Ovary (tissue), 9 donors: ENCODE data around the gene INMT. TPM values are rescaled to one million over a fixed set of nuclear protein-coding genes. Genes with fewer than 3 reads are reported as not detected.

Experiments used
- DNase-seq, 5 donors: peaks; one replicate each; pipeline ENCODE4 v3.0.0-alpha.2; 2019 to 2020
- H3K27ac ChIP-seq, 2 donors: fragments of 200-600 bp; one replicate each; pipeline versions ENCODE4 v1.5.1 to v1.8.0; 2019 to 2022
- H3K27me3 ChIP-seq: fragments of 200-600 bp; one replicate; pipeline ENCODE4 v1.8.0; 2022
- H3K36me3 ChIP-seq: fragments of 200-600 bp; sonication (generic); one replicate; pipeline ENCODE4 v1.5.1; 2019
- H3K4me1 ChIP-seq: one replicate; pipeline ENCODE4 v1.8.1; 2013; ENCODE audit warnings: mild to moderate bottlenecking, moderate library complexity; ENCODE audit not compliant: insufficient read depth
- H3K4me3 ChIP-seq: fragments of 200-600 bp; sonication (generic); one replicate; pipeline ENCODE4 v1.5.1; 2017
- H3K9me3 ChIP-seq, 2 donors: fragments of 200-600 bp in 1 of 2; sonication (generic) in 1 of 2; one replicate each; pipeline versions ENCODE4 v1.5.1 to v1.8.1; 2013 to 2019; ENCODE audit warnings: mild to moderate bottlenecking in 1 of 2, moderate library complexity in 1 of 2
- EP300 ChIP-seq: sonication (generic); formaldehyde crosslinking; IDR thresholded peaks from one replicate; pipeline ENCODE4 v1.6.1; 2017; ENCODE audit warnings: antibody characterized with exemption
- POLR2A ChIP-seq: fragments of 450-650 bp; IDR thresholded peaks from one replicate; pipeline ENCODE4 v1.6.1; 2017; ENCODE audit warnings: antibody characterized with exemption, mild to moderate bottlenecking, moderate library complexity
- WGBS, 3 donors: extraction: QIAGEN DNeasy Blood & Tissue Kit in 1 of 3; methylation state at CpG; one replicate each; pipeline versions ENCODE4 v1.1.5 to v1.1.7; 2013 to 2017; 5-methylcytosine and 5-hydroxymethylcytosine counted together
- intact Hi-C, 4 donors: fragments of 100-400 bp; cut with DNase I; formaldehyde crosslinking; loops; one replicate each; pipeline versions ENCODE4 v1.11.0 to v1.15.1; 2022 to 2023
- polyA plus RNA-seq, 2 donors: library from polyadenylated mRNA; stranded (reverse); fragments of 200-250 nt in 1 of 2; fragments of 350-450 nt in 1 of 2; fragmentation: Illumina TruSeq in 1 of 2; extraction: RNeasy Lipid Tissue Mini Kit (QIAGEN cat#74804) in 1 of 2; gene quantifications; one replicate each; pipeline ENCODE4 v1.2.3, GENCODE V29; 2013 to 2014
- total RNA-seq, 7 donors: library from RNA; depleted of rRNA in 2 of 7; stranded (reverse); fragments of >200 nt in 2 of 7; fragmentation: NEBNext Ultra II Directional in 3 of 7; extraction: Animal tissue kit (Norgen Biotek cat#: 25700) in 3 of 7; gene quantifications; one replicate each; pipeline versions ENCODE4 v1.1.0 to v1.2.4, GENCODE V29; 2016 to 2023
- TF ChIP-seq, protein P1 (sequence below), 3 donors: fragments of 450-650 bp in 2 of 3; fragments of 200-600 bp in 1 of 3; IDR thresholded peaks; one replicate each; pipeline versions ENCODE4 v1.5.1 to v1.8.0; 2016 to 2022; ENCODE audit warnings: antibody characterized with exemption in 3 of 3, mild to moderate bottlenecking in 1 of 3
- donor health status: DM: no; HTN: no; CAD: no; lungs with moderate emphysema.
- donor health status: DM: no; HTN: no; CAD: no.
- donor health status: Bipolar disorder and iron deficiency.
- donor health status: DM: yes; HTN: yes; CAD: no.
- donor health status: DM: no; HTN: no; CAD: no.
- donor health status: DM: yes; HTN: yes; CAD: no.

The INMT gene
- total and polyA plus RNA-seq, 9 donors = 0.99 to 153 (median 37.3) TPM

- TF ChIP-seq, protein P1, sequence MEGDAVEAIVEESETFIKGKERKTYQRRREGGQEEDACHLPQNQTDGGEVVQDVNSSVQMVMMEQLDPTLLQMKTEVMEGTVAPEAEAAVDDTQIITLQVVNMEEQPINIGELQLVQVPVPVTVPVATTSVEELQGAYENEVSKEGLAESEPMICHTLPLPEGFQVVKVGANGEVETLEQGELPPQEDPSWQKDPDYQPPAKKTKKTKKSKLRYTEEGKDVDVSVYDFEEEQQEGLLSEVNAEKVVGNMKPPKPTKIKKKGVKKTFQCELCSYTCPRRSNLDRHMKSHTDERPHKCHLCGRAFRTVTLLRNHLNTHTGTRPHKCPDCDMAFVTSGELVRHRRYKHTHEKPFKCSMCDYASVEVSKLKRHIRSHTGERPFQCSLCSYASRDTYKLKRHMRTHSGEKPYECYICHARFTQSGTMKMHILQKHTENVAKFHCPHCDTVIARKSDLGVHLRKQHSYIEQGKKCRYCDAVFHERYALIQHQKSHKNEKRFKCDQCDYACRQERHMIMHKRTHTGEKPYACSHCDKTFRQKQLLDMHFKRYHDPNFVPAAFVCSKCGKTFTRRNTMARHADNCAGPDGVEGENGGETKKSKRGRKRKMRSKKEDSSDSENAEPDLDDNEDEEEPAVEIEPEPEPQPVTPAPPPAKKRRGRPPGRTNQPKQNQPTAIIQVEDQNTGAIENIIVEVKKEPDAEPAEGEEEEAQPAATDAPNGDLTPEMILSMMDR (IDR thresholded peaks at IDR 0.05) = no peak
- TF ChIP-seq EP300 (no peak), POLR2A (no peak)
- no peaks in the 10 kb centered on the region for H3K9me3 ChIP-seq
- H3K27ac ChIP-seq = no peak overlapping the region
- no peaks in the 10 kb centered on the region for H3K36me3 ChIP-seq
- WGBS, 3 donors = 78 to 96% (median 94%) methylated on average over 1 of the region's 1 CpG
- no peaks in the 10 kb centered on the region for H3K4me1 ChIP-seq
- no peaks in the 10 kb centered on the region for H3K27me3 ChIP-seq
- no peak for DNase-seq
- intact Hi-C loops = no loop called here
- H3K4me3 ChIP-seq = no peak overlapping the region
Measured at GRCh38 chr7:30787486-30787885, 35.6 kb downstream of the INMT start.

- TF ChIP-seq EP300 (no peak), POLR2A (no peak)
- TF ChIP-seq, protein P1 (IDR thresholded peaks at IDR 0.05) = no peak
- no peak for DNase-seq
- Histone ChIP-seq H3K27me3 (no peaks in the 10 kb centered on the region), H3K36me3 (no peaks in the 10 kb centered on the region), H3K4me3 (no peak overlapping the region), H3K9me3 (no peaks in the 10 kb centered on the region), H3K27ac (no peak overlapping the region), H3K4me1 (no peaks in the 10 kb centered on the region)
- WGBS, 3 donors = 68 to 95% (median 92%) methylated on average over 11 of the region's 11 CpGs
- intact Hi-C loops = no loop called here
Measured at GRCh38 chr7:30788640-30789333, 36.9 kb downstream of the INMT start.

DNA sequence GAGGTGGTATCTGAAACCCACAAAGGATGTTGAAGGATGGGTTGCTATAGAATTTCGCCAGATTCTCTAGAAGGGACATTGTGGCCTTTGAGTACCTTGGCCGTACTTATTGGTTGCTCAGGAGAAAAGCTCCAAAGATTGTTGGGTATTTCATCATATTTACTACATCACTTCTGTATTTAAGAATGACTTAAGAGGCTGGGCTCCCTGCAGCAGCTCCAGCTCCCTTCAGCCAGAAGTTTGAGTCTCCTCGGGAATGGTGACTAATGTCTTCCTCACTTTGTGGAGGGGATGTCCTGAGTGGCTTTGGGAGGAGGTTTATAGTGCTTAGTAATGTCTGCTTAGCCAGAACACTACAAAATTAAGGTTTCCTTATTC lies 37.4 kb downstream of the INMT start:
- no peak overlapping the region for H3K27ac ChIP-seq
- TF ChIP-seq EP300 = no peak
- TF ChIP-seq, protein P1 (IDR thresholded peaks at IDR 0.05) = no peak
- TF ChIP-seq POLR2A = no peak
- no peaks in the 10 kb centered on the region for H3K9me3 ChIP-seq
- no peaks in the 10 kb centered on the region for H3K36me3 ChIP-seq
- no peaks in the 10 kb centered on the region for H3K27me3 ChIP-seq
- no peak for DNase-seq
- no peaks in the 10 kb centered on the region for H3K4me1 ChIP-seq
- 68 to 80% (median 72%) methylated on average over 3 of the region's 3 CpGs for WGBS, 3 donors
- no peak overlapping the region for H3K4me3 ChIP-seq
- intact Hi-C loops = no loop called here

- DNase-seq = no peak
- intact Hi-C loops = loop anchor here in 1 of 4 donors (10.0 kb wide), 1 partner anchor 184 kb away; no protein-coding TSS in a partner anchor
- no peaks in the 10 kb centered on the region for H3K36me3 ChIP-seq
- no peaks in the 10 kb centered on the region for H3K4me1 ChIP-seq
- no peaks in the 10 kb centered on the region for H3K9me3 ChIP-seq
- H3K27me3 ChIP-seq = no peaks in the 10 kb centered on the region
- WGBS, 3 donors = 81 to 90% (median 84%) methylated on average over 4 of the region's 4 CpGs
- H3K27ac ChIP-seq = no peak overlapping the region
- TF ChIP-seq, protein P1 (IDR thresholded peaks at IDR 0.05) = no peak
- no peak for TF ChIP-seq POLR2A
- no peak for TF ChIP-seq EP300
- no peak overlapping the region for H3K4me3 ChIP-seq
Measured at GRCh38 chr7:30790356-30790755, 38.4 kb downstream of the INMT start.
